ENCODE results near the gene RPL23.

Gene RPL23

GRCh38 chr17:38888842-38889241 is 35.3 kb upstream of the RPL23 start:
- no peak overlapping the region for H3K4me3 ChIP-seq (ENCODE audit: low read length)
- H3K27ac ChIP-seq (ENCODE audit: low read length) = no peak overlapping the region
- 0 out of 2 replicates have a peak, but pooled peaks cover 3% of the 10 kb centered on the region for H4K20me1 ChIP-seq (ENCODE audit: insufficient read depth, low read length)
- H3K9me2 ChIP-seq (replicated peaks; ENCODE audit: insufficient read depth, low read length) = no peaks in the 10 kb centered on the region
- H2AFZ ChIP-seq (ENCODE audit: low read length) = no peak overlapping the region
- no peaks in the 10 kb centered on the region for H3K36me3 ChIP-seq (replicated peaks; ENCODE audit: insufficient read depth, low read length)
- H3K4me1 ChIP-seq (ENCODE audit: low read length) = no peaks in the 10 kb centered on the region
- no peaks in the 10 kb centered on the region for H3K27me3 ChIP-seq (replicated peaks; ENCODE audit: insufficient read depth, low read length)
- no peaks in the 10 kb centered on the region for H3K9me3 ChIP-seq (replicated peaks; ENCODE audit: insufficient read depth, low read length)
- no peak for DNase-seq
- TF ChIP-seq EZH2phosphoT487 (IDR thresholded peaks at IDR 0.05; ENCODE audit: low read length) (no peak), CTCF (IDR thresholded peaks at IDR 0.05; ENCODE audit: low read length) (no peak), EZH2 (optimal IDR thresholded peaks at IDR 0.05; ENCODE audit: low read depth, low read length) (no peak)
- H3K79me2 ChIP-seq (ENCODE audit: low read length) = peaks cover 63% of the 10 kb centered on the region
- no peak overlapping the region for H3K9ac ChIP-seq (ENCODE audit: low read length)
- H3K4me2 ChIP-seq (ENCODE audit: low read depth, low read length) = no peak overlapping the region
- no peaks in the 10 kb centered on the region for H3F3A ChIP-seq (ENCODE audit: insufficient read depth, low read length)

- peaks cover 86% of the 10 kb centered on the region for H3K79me2 ChIP-seq (ENCODE audit: low read length)
Measured at GRCh38 chr17:38886643-38887010, 33.1 kb upstream of the RPL23 start.

GRCh38 chr17:38885728-38886642 is 32.5 kb upstream of the RPL23 start:
- Histone ChIP-seq H4K20me1 (ENCODE audit: insufficient read depth, low read length) (0 out of 2 replicates have a peak, but pooled peaks cover 3% of the 10 kb centered on the region), H3K9me3 (replicated peaks; ENCODE audit: insufficient read depth, low read length) (no peaks in the 10 kb centered on the region), H3K4me1 (ENCODE audit: low read length) (no peaks in the 10 kb centered on the region), H3K27ac (ENCODE audit: low read length) (no peak overlapping the region), H3K9ac (ENCODE audit: low read length) (no peak overlapping the region), H3K4me3 (ENCODE audit: low read length) (no peak overlapping the region), H3K79me2 (ENCODE audit: low read length) (peaks cover 92% of the 10 kb centered on the region), H3F3A (ENCODE audit: insufficient read depth, low read length) (no peaks in the 10 kb centered on the region), H3K27me3 (replicated peaks; ENCODE audit: insufficient read depth, low read length) (no peaks in the 10 kb centered on the region), H3K4me2 (ENCODE audit: low read depth, low read length) (no peak overlapping the region), H3K36me3 (replicated peaks; ENCODE audit: insufficient read depth, low read length) (no peaks in the 10 kb centered on the region), H3K9me2 (replicated peaks; ENCODE audit: insufficient read depth, low read length) (no peaks in the 10 kb centered on the region), H2AFZ (ENCODE audit: low read length) (no peak overlapping the region)
- TF ChIP-seq CTCF (IDR thresholded peaks at IDR 0.05; ENCODE audit: low read length) = no peak
- no peak for TF ChIP-seq EZH2 (optimal IDR thresholded peaks at IDR 0.05; ENCODE audit: low read depth, low read length)
- TF ChIP-seq EZH2phosphoT487 (IDR thresholded peaks at IDR 0.05; ENCODE audit: low read length) = no peak
- DNase-seq = no peak

More at GRCh38 chr17:38886643-38887010, 33.1 kb upstream of the RPL23 start:
- no peaks in the 10 kb centered on the region for H3K36me3 ChIP-seq (replicated peaks; ENCODE audit: insufficient read depth, low read length)
- H3K4me1 ChIP-seq (ENCODE audit: low read length) = no peaks in the 10 kb centered on the region
- no peak overlapping the region for H3K9ac ChIP-seq (ENCODE audit: low read length)
- H3K27me3 ChIP-seq (replicated peaks; ENCODE audit: insufficient read depth, low read length) = no peaks in the 10 kb centered on the region
- no peak overlapping the region for H3K27ac ChIP-seq (ENCODE audit: low read length)
- no peak for DNase-seq
- H4K20me1 ChIP-seq (ENCODE audit: insufficient read depth, low read length) = 0 out of 2 replicates have a peak, but pooled peaks cover 3% of the 10 kb centered on the region
- H3F3A ChIP-seq (ENCODE audit: insufficient read depth, low read length) = no peaks in the 10 kb centered on the region
- H3K4me3 ChIP-seq (ENCODE audit: low read length) = no peak overlapping the region
- H2AFZ ChIP-seq (ENCODE audit: low read length) = no peak overlapping the region
- H3K9me2 ChIP-seq (replicated peaks; ENCODE audit: insufficient read depth, low read length) = no peaks in the 10 kb centered on the region
- TF ChIP-seq EZH2phosphoT487 (IDR thresholded peaks at IDR 0.05; ENCODE audit: low read length) (no peak), CTCF (IDR thresholded peaks at IDR 0.05; ENCODE audit: low read length) (no peak), EZH2 (optimal IDR thresholded peaks at IDR 0.05; ENCODE audit: low read depth, low read length) (no peak)
- H3K9me3 ChIP-seq (replicated peaks; ENCODE audit: insufficient read depth, low read length) = no peaks in the 10 kb centered on the region
- no peak overlapping the region for H3K4me2 ChIP-seq (ENCODE audit: low read depth, low read length)
